Fibroblast of lung (primary cell): ENCODE measurements around the gene WDR55. TPM values are rescaled to one million over a fixed set of nuclear protein-coding genes. Genes with fewer than 3 reads are reported as not detected.

Experiments used
- DNase-seq, 2 donors: peaks; one replicate each; pipeline versions ENCODE4 v3.0.0 to v3.0.0-alpha.2; 2010; ENCODE audit warnings: low read depth in 2 of 2
- H2AFZ ChIP-seq: 2 replicates; pipeline ENCODE4 v1.5.1; 2012; ENCODE audit warnings: low read length, control low read depth, inconsistent platforms
- H3K27ac ChIP-seq: 2 replicates; pipeline ENCODE4 v1.5.1; 2011; ENCODE audit warnings: low read length, control low read depth; ENCODE audit not compliant: insufficient read depth
- H3K27me3 ChIP-seq: 2 replicates; pipeline ENCODE4 v1.5.1; 2011; ENCODE audit warnings: mild to moderate bottlenecking, low read length; ENCODE audit not compliant: control insufficient read depth, insufficient read depth
- H3K36me3 ChIP-seq: 2 replicates; pipeline ENCODE4 v1.5.1; 2011; ENCODE audit warnings: low read length; ENCODE audit not compliant: control insufficient read depth, insufficient read depth
- H3K4me1 ChIP-seq: 2 replicates; pipeline ENCODE4 v1.5.1; 2011; ENCODE audit warnings: low read length; ENCODE audit not compliant: control insufficient read depth, insufficient read depth; ENCODE audit errors: extremely low read depth
- H3K4me2 ChIP-seq: 2 replicates; pipeline ENCODE4 v1.5.1; 2011; ENCODE audit warnings: low read length, control low read depth; ENCODE audit not compliant: insufficient read depth; ENCODE audit errors: extremely low read depth
- H3K4me3 ChIP-seq, 4 experiments: fragments of 200-600 bp in 1 of 4; sonication (generic) in 1 of 4; replicated peaks in 1 of 4; 2 replicates each; pipeline ENCODE4 v1.5.1; 2011 to 2016; ENCODE audit warnings: low read length in 4 of 4, low read depth in 3 of 4, mild to moderate bottlenecking in 3 of 4, control low read depth in 2 of 4, inconsistent platforms in 1 of 4, mixed read lengths in 1 of 4; ENCODE audit not compliant: insufficient read depth in 1 of 4; ENCODE audit errors: control extremely low read depth in 1 of 4
- H3K79me2 ChIP-seq: 2 replicates; pipeline ENCODE4 v1.5.1; 2012; ENCODE audit warnings: mild to moderate bottlenecking, low read length, inconsistent platforms; ENCODE audit not compliant: control insufficient read depth, insufficient read depth
- H3K9ac ChIP-seq: 2 replicates; pipeline ENCODE4 v1.5.1; 2011; ENCODE audit warnings: mild to moderate bottlenecking, low read length, control low read depth; ENCODE audit not compliant: insufficient read depth
- H3K9me3 ChIP-seq: 2 replicates; pipeline ENCODE4 v1.5.1; 2012; ENCODE audit warnings: low read depth, low read length; ENCODE audit not compliant: control insufficient read depth, insufficient read depth
- H4K20me1 ChIP-seq: 2 replicates; pipeline ENCODE4 v1.5.1; 2011; ENCODE audit warnings: low read length; ENCODE audit not compliant: control insufficient read depth, insufficient read depth; ENCODE audit errors: extremely low read depth
- EZH2 ChIP-seq: IDR thresholded peaks from 2 replicates; pipeline ENCODE4 v1.5.1; 2012; ENCODE audit warnings: low read length, control low read depth, mild to moderate bottlenecking; ENCODE audit errors: missing control alignments
- polyA plus RNA-seq, 2 donors: library from polyadenylated mRNA; depleted of rRNA in 1 of 2; stranded (reverse) in 1 of 2; unstranded in 1 of 2; fragments of >200 nt; gene quantifications; 2 replicates each; pipeline ENCODE4 v1.2.1, GENCODE V29; 2011 to 2012; ENCODE audit warnings: missing spikeins in 1 of 2
- total RNA-seq: library from RNA; depleted of rRNA; stranded (reverse); fragments of >200 nt; gene quantifications from 2 replicates; pipeline ENCODE4 v1.2.1, GENCODE V29; 2014
- TF ChIP-seq, protein P1 (sequence below), 2 donors: IDR thresholded peaks in 1 of 2; conservative IDR thresholded peaks in 1 of 2; 1 replicate in 1 of 2; 2 replicates in 1 of 2; pipeline ENCODE4 v1.5.1; 2011 to 2012; ENCODE audit warnings: low read length in 2 of 2, control low read depth in 1 of 2, inconsistent platforms in 1 of 2, low read depth in 1 of 2, mild to moderate bottlenecking in 1 of 2

Gene WDR55
- total and polyA plus RNA-seq, 2 donors (not counting 1 experiment from before 2014, with no cell fraction given) = 18.8 to 28.4 TPM

DNA sequence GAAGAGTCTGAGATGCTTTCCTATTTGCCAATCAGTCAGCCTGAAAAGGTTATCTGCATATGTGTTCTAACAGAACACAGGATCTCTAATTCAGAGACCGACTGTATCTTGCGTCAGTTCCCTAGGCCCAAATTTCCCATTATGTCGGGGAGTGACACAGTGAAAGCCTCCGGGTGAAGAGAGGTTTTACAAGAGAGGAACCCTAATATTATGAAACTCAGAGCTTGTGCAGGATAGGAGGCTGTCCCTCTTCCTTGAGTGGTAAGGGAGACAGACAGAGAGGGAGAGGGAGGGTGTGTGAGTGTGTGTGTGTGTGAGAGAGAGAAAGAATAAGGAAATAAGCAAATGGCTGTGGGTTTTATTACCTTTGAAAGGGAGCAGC, 33.7 kb upstream of the WDR55 start:
- TF ChIP-seq, protein P1, sequence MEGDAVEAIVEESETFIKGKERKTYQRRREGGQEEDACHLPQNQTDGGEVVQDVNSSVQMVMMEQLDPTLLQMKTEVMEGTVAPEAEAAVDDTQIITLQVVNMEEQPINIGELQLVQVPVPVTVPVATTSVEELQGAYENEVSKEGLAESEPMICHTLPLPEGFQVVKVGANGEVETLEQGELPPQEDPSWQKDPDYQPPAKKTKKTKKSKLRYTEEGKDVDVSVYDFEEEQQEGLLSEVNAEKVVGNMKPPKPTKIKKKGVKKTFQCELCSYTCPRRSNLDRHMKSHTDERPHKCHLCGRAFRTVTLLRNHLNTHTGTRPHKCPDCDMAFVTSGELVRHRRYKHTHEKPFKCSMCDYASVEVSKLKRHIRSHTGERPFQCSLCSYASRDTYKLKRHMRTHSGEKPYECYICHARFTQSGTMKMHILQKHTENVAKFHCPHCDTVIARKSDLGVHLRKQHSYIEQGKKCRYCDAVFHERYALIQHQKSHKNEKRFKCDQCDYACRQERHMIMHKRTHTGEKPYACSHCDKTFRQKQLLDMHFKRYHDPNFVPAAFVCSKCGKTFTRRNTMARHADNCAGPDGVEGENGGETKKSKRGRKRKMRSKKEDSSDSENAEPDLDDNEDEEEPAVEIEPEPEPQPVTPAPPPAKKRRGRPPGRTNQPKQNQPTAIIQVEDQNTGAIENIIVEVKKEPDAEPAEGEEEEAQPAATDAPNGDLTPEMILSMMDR (conservative IDR thresholded peaks at IDR 0.05 in 1 of 2, IDR thresholded peaks at IDR 0.05 in 1 of 2; ENCODE audit: low read depth in 1 of 2, low read length in 2 of 2) = no peak
- TF ChIP-seq EZH2 = no peak
- no peaks in the 10 kb centered on the region for H3K9me3 ChIP-seq
- no peak overlapping the region for H3K4me3 ChIP-seq
- no peak overlapping the region for H3K9ac ChIP-seq
- no peaks in the 10 kb centered on the region for H3K79me2 ChIP-seq
- no peak overlapping the region for H3K27ac ChIP-seq
- H4K20me1 ChIP-seq = no peaks in the 10 kb centered on the region
- H3K4me1 ChIP-seq = peaks cover 2% of the 10 kb centered on the region
- H3K27me3 ChIP-seq = no peaks in the 10 kb centered on the region
- no peak for DNase-seq
- H3K36me3 ChIP-seq = no peaks in the 10 kb centered on the region
- H2AFZ ChIP-seq = no peak overlapping the region
- H3K4me2 ChIP-seq = no peak overlapping the region

DNA sequence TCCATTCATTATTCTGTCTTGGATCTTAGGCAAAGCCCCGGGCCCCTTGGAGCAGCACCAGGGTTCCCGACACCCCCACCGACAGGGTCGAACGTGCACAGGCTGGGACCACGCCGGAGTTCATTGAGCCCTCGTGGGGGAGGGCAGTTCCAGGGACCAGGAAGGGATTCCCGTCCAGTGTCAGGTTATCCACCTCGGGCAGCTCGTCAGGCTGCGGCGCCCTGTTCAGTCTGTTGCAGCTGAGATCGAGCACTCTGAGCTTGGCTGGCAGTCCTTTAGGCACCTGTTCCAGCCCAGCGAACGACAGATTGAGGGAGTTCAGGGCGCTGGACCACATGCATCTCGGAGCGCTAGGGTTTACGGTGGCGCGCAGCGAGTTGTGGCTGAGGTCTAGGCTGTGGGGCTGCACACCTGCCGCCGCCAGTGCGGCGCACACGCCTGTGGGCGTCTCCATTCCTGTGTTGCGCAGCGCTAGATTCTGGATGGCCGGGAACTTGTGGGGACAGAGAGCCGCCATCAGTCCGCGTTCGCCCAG, 32.8 kb upstream of the WDR55 start:
- Histone ChIP-seq H2AFZ (peak overlapping the region; percentile 98), H3K9ac (no peak overlapping the region), H3K27ac (no peak overlapping the region)

DNA sequence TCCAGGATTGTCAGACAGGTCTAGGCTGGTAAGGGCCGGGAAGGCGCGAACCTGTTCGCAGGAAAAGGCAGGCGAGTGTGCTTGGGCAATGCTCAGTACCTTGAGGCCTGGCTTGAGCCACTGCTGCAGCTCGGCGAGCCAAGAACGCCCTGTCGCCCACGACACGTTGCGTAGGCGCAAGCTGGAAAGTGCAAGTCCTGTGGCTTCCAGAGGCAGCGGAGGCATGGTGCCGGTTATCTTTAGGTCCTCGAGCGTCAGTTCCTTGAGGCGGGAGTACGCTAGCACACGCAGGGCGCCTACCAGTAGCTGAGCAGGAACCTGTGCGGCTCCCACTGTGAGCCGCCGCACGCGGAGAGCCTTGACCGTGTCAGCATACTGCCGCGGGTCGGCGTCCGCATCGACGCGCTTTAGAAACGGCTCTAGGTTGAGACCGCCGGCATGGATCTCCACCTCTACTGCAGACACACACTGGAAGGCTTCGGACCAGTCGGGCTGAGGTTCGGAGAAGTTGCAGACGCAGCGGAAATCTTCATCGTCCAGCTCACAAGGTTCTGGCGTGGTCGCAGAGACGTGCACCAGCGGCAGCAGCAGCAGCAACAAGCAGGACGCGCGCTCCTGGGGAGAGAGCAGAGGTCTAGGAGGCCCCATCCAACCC, 32.2 kb upstream of the WDR55 start:
- Histone ChIP-seq H3K4me3 (peak overlapping the region; percentile 15 to 56 (median 54)), H4K20me1 (no peaks in the 10 kb centered on the region), H3K4me1 (peaks cover 2% of the 10 kb centered on the region), H3K36me3 (no peaks in the 10 kb centered on the region), H2AFZ (peak overlapping the region; percentile 98), H3K79me2 (no peaks in the 10 kb centered on the region), H3K4me2 (peak overlapping the region; percentile 98), H3K9ac (no peak overlapping the region), H3K27me3 (no peaks in the 10 kb centered on the region), H3K27ac (no peak overlapping the region), H3K9me3 (no peaks in the 10 kb centered on the region)
- DNase-seq = peak; percentile 32 to 65
- TF ChIP-seq EZH2 = no peak
- TF ChIP-seq, protein P1 (conservative IDR thresholded peaks at IDR 0.05 in 1 of 2, IDR thresholded peaks at IDR 0.05 in 1 of 2; ENCODE audit: low read depth in 1 of 2, low read length in 2 of 2) = no peak

More for the DNA sequence above, 32.8 kb upstream of the WDR55 start:
- Histone ChIP-seq H3K36me3 (no peaks in the 10 kb centered on the region), H3K79me2 (no peaks in the 10 kb centered on the region), H3K27me3 (no peaks in the 10 kb centered on the region), H3K4me3 (peak overlapping the region; percentile 15 to 56 (median 54)), H3K4me1 (peaks cover 2% of the 10 kb centered on the region), H3K4me2 (peak overlapping the region; percentile 98), H4K20me1 (no peaks in the 10 kb centered on the region), H3K9me3 (no peaks in the 10 kb centered on the region)
- no peak for DNase-seq
- no peak for TF ChIP-seq EZH2
- TF ChIP-seq, protein P1 (conservative IDR thresholded peaks at IDR 0.05 in 1 of 2, IDR thresholded peaks at IDR 0.05 in 1 of 2; ENCODE audit: low read depth in 1 of 2, low read length in 2 of 2) = no peak
